ENCODE measurements around the gene DGCR2. TPM values are rescaled to one million over a fixed set of nuclear protein-coding genes. Genes with fewer than 3 reads are reported as not detected.

DGCR2 gene
- total and polyA plus RNA-seq, 11 donors, result 26.0 to 53.3 (median 41.2) TPM

DNA sequence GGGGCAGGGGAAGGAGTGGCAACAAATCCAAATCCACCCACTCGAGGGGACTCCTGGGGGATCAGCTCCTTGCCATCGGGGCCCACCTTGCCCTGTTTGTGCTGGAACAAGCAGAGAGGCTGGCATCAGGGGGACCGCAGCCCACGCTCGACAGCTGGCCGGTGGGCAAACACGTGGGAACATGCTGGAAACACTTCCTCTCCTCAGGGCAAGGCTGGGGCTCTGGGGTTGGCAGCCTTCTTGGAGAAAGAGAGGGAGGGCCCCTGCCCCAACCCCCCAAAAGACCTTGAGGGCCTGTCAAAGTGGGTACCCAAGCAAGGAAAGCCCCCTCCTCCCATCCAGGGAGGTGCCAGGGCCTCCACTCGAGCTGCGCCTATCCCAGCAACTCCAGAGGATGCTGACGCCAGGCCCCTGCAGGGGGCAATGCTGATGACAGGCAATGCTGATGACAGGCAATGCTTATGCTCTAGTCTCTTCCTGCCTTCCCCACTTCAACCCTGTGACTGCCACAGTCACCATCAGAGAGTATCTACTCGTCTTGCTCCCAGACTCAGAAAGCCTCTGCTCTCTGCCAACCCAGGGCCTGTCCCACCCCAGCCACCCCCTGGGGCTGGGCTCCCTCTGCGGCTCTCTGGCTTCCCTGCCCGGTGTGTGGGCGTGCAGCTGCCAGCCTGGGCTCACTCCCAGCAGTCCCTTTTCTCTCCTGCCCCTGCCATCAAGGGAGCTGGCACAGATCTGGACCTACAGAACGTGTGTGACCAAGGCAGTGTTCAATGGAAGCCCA is 16.2 kb upstream of the DGCR2 start:
- DNase-seq (no peak), ATAC-seq (no peak)
- intact Hi-C loops (cut with DNase I), result no loop called here
- 88 to 94% (median 90%) methylated on average over 8 to 15 of the region's 15 CpGs for WGBS, 4 donors
- H3K36me3 ChIP-seq, result peaks cover 4 to 95% (median 91%) of the 10 kb centered on the region in 9 donors
- no peaks in the 10 kb centered on the region for H3K27me3 ChIP-seq
- no peaks in the 10 kb centered on the region for H3K9me3 ChIP-seq
- H3K4me3 ChIP-seq, result no peak overlapping the region
- TF ChIP-seq, protein P1, sequence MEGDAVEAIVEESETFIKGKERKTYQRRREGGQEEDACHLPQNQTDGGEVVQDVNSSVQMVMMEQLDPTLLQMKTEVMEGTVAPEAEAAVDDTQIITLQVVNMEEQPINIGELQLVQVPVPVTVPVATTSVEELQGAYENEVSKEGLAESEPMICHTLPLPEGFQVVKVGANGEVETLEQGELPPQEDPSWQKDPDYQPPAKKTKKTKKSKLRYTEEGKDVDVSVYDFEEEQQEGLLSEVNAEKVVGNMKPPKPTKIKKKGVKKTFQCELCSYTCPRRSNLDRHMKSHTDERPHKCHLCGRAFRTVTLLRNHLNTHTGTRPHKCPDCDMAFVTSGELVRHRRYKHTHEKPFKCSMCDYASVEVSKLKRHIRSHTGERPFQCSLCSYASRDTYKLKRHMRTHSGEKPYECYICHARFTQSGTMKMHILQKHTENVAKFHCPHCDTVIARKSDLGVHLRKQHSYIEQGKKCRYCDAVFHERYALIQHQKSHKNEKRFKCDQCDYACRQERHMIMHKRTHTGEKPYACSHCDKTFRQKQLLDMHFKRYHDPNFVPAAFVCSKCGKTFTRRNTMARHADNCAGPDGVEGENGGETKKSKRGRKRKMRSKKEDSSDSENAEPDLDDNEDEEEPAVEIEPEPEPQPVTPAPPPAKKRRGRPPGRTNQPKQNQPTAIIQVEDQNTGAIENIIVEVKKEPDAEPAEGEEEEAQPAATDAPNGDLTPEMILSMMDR (IDR thresholded peaks at IDR 0.05), result no peak
- TF ChIP-seq POLR2A (IDR thresholded peaks at IDR 0.05), result no peak
- peaks cover 0 to 6% (median 2%) of the 10 kb centered on the region in 12 donors for H3K4me1 ChIP-seq
- no peak overlapping the region for H3K27ac ChIP-seq

DNA sequence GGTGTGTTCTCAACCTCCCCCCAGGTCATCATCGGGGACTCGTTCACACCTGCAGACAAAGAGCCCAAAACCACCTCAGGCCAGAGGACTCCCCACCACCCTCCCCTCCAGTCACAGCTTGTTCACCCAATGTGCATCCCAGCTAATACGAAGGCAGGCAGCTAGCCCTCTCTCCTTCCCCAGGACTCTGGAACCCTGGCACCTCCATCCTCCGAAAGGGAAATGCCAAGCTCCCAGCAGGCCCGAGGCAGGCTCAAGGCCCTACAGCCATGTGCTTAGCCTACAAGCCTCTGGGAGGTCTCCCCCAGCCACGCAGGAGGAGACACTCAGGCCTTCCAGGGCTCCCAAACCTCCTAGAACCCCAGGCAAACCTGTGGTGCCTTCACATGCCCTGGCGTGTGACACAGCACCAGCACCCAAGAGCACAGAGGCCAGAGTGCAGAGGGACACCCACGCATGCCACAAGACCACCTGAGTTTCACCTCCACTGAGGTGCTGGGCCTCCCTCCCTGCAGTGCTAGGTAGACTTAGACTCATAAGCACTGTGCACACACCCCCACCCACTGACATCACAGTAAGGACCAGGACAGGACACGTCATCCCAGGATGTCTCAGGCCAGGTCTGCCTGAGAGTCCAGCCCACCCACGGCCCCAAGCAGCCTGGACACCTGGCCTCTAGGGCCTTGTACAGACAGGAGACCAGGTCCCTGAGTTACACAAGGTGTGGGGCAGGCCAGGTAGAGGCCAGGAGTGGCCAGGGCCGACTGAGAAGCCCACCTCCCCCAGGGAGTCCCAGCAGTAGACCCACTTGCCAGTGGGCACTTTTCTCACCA is 15.4 kb upstream of the DGCR2 start:
- Histone ChIP-seq H3K4me1 (no peaks in the 10 kb centered on the region), H3K36me3 (peaks cover 4 to 99% (median 94%) of the 10 kb centered on the region in 9 donors), H3K4me3 (no peak overlapping the region), H3K9me3 (no peaks in the 10 kb centered on the region), H3K27ac (no peak overlapping the region), H3K27me3 (no peaks in the 10 kb centered on the region)
- ATAC-seq (no peak), DNase-seq (no peak)
- TF ChIP-seq, protein P1 (IDR thresholded peaks at IDR 0.05), result no peak
- TF ChIP-seq POLR2A (IDR thresholded peaks at IDR 0.05), result no peak
- intact Hi-C loops (cut with DNase I), result no loop called here
- WGBS, 4 donors, result 91 to 96% (median 93%) methylated on average over 9 to 11 of the region's 11 CpGs

DNA sequence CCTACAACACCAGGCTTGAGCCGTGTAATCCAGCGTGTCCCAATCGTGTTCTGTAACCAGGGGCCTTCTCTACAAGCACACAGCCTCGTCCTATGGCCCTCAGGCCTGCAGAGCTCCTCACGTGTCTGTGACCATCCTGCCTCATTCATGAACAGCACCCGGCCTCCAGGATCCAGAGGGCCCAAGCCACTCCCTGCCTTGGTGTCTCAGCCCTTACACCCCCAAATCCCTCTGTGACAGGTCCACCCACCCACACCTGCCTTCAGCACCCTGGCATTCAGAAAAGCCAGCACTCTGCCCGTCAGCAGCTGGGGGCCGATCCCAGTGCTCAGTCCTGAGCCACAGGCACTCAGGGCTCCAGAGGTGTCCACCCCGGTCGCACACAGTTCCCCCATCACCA is 14.7 kb upstream of the DGCR2 start:
- WGBS, 4 donors, result 93 to 97% (median 96%) methylated on average over 10 of the region's 10 CpGs
- no peak overlapping the region for H3K27ac ChIP-seq

More for the DNA sequence above, 14.7 kb upstream of the DGCR2 start:
- TF ChIP-seq, protein P1 (IDR thresholded peaks at IDR 0.05), result no peak
- no peak for ATAC-seq
- DNase-seq, result no peak
- H3K36me3 ChIP-seq, result peaks cover 4 to 97% (median 90%) of the 10 kb centered on the region in 9 donors
- no peaks in the 10 kb centered on the region for H3K27me3 ChIP-seq
- intact Hi-C loops (cut with DNase I), result no loop called here
- H3K4me3 ChIP-seq, result no peak overlapping the region
- no peaks in the 10 kb centered on the region for H3K9me3 ChIP-seq
- H3K4me1 ChIP-seq, result no peaks in the 10 kb centered on the region

Measured in heart left ventricle (tissue), 16 donors.